WI38 (cell line): ENCODE data around the gene NAT10.

ENCODE experiments used
- H3K4me3 ChIP-seq: 2 replicates; pipeline ENCODE4 v1.5.1; 2011; ENCODE audit warnings: low read depth, mild to moderate bottlenecking, control low read depth, low read length
- TF ChIP-seq, protein P1 (sequence below): IDR thresholded peaks from 2 replicates; pipeline ENCODE4 v1.5.1; 2012; ENCODE audit warnings: low read depth, mild to moderate bottlenecking, control low read depth, low read length

Gene NAT10

DNA sequence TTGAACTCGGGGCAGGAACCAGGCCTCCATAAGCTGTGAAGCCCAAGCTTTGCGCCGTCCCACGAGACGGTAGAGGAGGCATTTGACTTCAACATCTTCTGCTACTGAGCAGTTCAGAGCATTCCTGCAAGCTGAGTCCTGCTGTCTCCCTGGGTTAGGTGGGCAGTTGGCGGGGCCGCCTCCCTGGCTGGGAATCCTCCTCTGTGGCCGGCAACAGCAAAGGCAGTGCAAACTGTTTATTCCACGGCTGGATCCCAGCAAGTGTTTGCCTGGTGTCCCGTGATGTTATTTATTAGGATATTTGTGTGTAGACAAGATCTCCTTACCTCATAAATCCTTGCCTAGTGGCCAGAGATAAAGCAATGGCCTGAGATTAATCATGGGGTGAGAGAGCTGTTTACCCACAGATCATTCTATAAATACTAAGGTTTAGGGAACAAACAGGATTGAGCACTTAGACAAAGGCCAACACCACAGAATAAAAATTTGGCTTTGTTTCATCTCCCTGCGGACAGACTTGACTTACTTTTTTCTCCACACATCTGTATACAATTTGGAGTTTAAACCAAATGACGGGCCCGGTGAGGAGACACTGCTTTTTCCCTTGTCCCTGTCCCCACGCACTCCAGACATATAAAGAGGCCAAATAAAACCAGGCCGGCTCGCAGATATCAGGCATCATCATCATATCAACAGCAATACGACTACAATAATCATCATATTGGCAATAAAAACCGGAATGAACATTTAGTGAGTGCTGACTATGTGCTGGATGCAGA, 63.4 kb downstream of the NAT10 start:
- TF ChIP-seq, protein P1, sequence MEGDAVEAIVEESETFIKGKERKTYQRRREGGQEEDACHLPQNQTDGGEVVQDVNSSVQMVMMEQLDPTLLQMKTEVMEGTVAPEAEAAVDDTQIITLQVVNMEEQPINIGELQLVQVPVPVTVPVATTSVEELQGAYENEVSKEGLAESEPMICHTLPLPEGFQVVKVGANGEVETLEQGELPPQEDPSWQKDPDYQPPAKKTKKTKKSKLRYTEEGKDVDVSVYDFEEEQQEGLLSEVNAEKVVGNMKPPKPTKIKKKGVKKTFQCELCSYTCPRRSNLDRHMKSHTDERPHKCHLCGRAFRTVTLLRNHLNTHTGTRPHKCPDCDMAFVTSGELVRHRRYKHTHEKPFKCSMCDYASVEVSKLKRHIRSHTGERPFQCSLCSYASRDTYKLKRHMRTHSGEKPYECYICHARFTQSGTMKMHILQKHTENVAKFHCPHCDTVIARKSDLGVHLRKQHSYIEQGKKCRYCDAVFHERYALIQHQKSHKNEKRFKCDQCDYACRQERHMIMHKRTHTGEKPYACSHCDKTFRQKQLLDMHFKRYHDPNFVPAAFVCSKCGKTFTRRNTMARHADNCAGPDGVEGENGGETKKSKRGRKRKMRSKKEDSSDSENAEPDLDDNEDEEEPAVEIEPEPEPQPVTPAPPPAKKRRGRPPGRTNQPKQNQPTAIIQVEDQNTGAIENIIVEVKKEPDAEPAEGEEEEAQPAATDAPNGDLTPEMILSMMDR, result no peak
- no peak overlapping the region for H3K4me3 ChIP-seq

DNA sequence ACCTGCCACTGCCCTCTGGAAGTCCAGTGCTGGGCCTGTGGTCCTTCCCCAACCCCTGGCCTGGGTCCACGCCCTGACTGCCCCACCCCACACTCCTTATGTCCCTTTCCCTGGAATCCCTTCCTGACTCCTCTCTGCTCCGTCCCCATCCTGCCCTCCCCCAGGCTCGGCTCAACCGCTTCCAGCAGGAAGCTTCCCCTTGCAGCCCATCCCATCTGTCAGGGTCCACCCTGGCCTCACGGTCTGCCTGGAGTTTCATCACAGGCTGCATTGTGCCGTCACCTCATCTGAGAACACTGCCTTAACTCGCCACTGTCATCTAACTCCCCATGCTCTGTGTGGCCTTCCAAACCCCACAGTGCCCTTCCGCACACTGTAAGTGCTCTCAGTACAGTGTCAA, 64.3 kb downstream of the NAT10 start:
- TF ChIP-seq, protein P1, result no peak
- H3K4me3 ChIP-seq, result no peak overlapping the region

DNA sequence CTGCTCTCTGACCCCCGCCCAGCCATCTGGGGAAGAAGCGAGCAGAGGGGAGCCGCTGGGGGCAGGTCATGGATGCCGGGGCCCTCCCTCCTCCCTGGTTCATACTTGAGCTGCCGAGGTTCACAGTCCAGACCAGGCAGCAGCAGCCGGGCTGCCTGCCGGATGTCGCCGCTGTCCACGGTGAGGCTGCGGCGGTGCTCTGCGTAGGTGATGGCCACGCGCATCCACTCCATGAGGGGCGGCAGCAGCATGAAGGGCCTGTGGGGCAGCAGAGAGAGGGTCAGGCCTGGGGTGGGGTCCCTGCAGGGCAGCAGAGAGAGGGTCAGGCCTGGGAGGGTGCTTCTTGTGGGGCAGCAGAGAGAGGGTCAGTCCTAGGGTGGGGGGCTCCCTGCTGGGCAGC, 67.6 kb downstream of the NAT10 start:
- H3K4me3 ChIP-seq, result no peak overlapping the region
- TF ChIP-seq, protein P1, result no peak

- TF ChIP-seq, protein P1, result peak; percentile 97
- peak overlapping the region; percentile 40 for H3K4me3 ChIP-seq
These were observed 69.1 kb downstream of the NAT10 start for GRCh38 chr11:34174412-34175041.

DNA sequence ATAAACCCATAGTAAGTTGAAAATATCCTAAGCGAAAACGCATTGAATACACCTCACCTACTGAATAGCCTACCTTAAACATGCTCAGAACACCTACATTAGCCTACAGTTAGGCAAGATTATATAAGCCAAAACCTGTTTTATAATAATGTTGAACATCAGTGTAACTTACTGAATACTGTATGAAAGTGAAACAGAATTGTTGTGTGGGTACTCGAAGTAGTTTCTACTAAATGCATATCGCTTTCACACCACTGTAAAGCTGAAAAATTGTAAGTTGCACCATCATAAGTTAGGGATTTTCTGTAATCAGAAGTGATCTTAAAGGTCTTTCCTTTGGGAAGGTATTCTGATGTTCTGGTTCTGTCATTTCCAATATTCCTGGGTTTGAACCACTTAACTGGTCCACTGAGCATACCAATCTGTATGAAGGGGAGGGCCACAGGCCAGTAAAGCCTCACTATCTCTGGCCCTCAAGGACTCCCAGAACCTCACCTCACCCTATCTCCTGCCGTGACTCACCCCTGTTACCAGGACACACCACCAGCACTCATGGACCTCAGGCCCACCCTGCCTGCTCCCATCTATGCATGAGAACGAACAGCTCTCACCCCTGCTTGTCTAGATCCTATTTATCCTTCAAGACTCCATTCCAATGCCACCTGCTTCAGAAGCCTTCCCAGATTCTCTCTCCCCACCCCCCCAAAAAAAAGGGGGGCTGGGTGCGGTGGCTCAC, 70.0 kb downstream of the NAT10 start:
- TF ChIP-seq, protein P1, result no peak
- H3K4me3 ChIP-seq, result no peak overlapping the region

DNA sequence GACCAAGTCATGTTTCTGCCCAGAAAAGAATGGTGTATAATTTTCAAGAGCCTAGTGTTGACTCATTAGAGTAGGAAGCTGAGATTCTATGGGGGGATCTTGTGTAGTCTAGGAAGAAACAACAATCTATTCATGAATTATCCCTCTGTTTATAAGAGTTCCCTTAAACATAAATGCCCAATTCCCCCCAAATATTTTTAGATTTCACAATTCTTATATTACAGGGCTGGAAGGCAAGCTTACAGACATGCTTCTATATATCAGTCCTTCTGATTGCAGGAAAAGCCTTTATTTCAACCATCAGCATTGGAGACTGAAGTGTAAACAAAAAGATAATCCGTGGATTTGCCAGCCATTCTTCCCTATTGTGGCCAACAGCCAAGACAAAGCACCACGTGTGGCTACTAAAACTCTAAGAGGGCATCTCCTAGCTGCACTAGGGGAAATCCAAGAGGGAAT, 71.4 kb downstream of the NAT10 start:
- no peak overlapping the region for H3K4me3 ChIP-seq
- TF ChIP-seq, protein P1, result no peak
